Bone marrow (tissue), 2 donors: ENCODE results near the gene DPP4.
"Not testable (repeated sequence)": the region's sequence is repeated elsewhere in the genome, so short reads cannot be mapped to it uniquely, and the experiment has no call there.

Experiments
- DNase-seq, 2 donors: peaks; one replicate each; lab custom pipeline; 2025; lab: John Stamatoyannopoulos, UW

The DPP4 gene

GRCh38 chr2:161988589-161988988 lies 85.4 kb downstream of the DPP4 start:
- DNase-seq = no peak

GRCh38 chr2:161987311-161987710 lies 86.7 kb downstream of the DPP4 start:
- DNase-seq = no peak

GRCh38 chr2:161983866-161984265 lies 90.1 kb downstream of the DPP4 start:
- no peak for DNase-seq

GRCh38 chr2:161983331-161983651 lies 90.7 kb downstream of the DPP4 start:
- DNase-seq = no peak

- no peak for DNase-seq
Measured at GRCh38 chr2:161982548-161983330, 91.3 kb downstream of the DPP4 start.

- no peak for DNase-seq
Measured at GRCh38 chr2:161981679-161982250, 92.2 kb downstream of the DPP4 start.

- no peak for DNase-seq
Measured at GRCh38 chr2:161980976-161981375, 93.0 kb downstream of the DPP4 start.

- DNase-seq = peak in 1 of 2 donors; percentile 27
Measured at GRCh38 chr2:161979490-161979889, 94.5 kb downstream of the DPP4 start.

GRCh38 chr2:161977926-161978325 lies 96.1 kb downstream of the DPP4 start:
- DNase-seq = not testable (repeated sequence)

- no peak for DNase-seq
Measured at GRCh38 chr2:161976917-161977316, 97.1 kb downstream of the DPP4 start.

- DNase-seq = no peak
Measured at GRCh38 chr2:161976295-161976694, 97.7 kb downstream of the DPP4 start.

- DNase-seq = no peak
Measured at GRCh38 chr2:161975813-161976160, 98.2 kb downstream of the DPP4 start.

- DNase-seq = no peak
Measured at GRCh38 chr2:161975062-161975812, 98.8 kb downstream of the DPP4 start.

- no peak for DNase-seq
Measured at GRCh38 chr2:161974461-161974860, 99.6 kb downstream of the DPP4 start.

- DNase-seq = no peak
Measured at GRCh38 chr2:161972866-161973265, 101.1 kb downstream of the DPP4 start.

GRCh38 chr2:161972232-161972631 lies 101.8 kb downstream of the DPP4 start:
- no peak for DNase-seq

GRCh38 chr2:161971551-161971950 lies 102.5 kb downstream of the DPP4 start:
- no peak for DNase-seq

GRCh38 chr2:161969159-161969558 lies 104.9 kb downstream of the DPP4 start:
- no peak for DNase-seq

- peak in 1 of 2 donors; percentile 64 for DNase-seq
Measured at GRCh38 chr2:161965994-161966393, 108.0 kb downstream of the DPP4 start.

- DNase-seq = no peak
Measured at GRCh38 chr2:161964160-161964559, 109.9 kb downstream of the DPP4 start.

- DNase-seq = no peak
Measured at GRCh38 chr2:161962160-161962559, 111.9 kb downstream of the DPP4 start.

GRCh38 chr2:161961061-161961460 lies 113.0 kb downstream of the DPP4 start:
- DNase-seq = peak in 1 of 2 donors; percentile 69

GRCh38 chr2:161956738-161957137 lies 117.3 kb downstream of the DPP4 start:
- DNase-seq = no peak
